SJCRH30 (cell line): ENCODE results near the gene ANK3. TPM values are rescaled to one million over a fixed set of nuclear protein-coding genes. Genes with fewer than 3 reads are reported as not detected.

Experiments
- DNase-seq, 2 experiments: peaks; one replicate each; pipeline ENCODE4 v3.0.0-alpha.2; 2015 to 2020
- H3K27ac ChIP-seq: fragments of 250-450 bp; sonication (Bioruptor Pico); 2 replicates; pipeline ENCODE4 v1.5.1; 2020; ENCODE audit warnings: mild to moderate bottlenecking, moderate library complexity
- H3K27me3 ChIP-seq: fragments of 250-450 bp; sonication (Bioruptor Pico); 2 replicates; pipeline ENCODE4 v1.5.1; 2020; ENCODE audit warnings: mild to moderate bottlenecking, moderate library complexity
- H3K36me3 ChIP-seq: fragments of 250-450 bp; sonication (Bioruptor Pico); 2 replicates; pipeline ENCODE4 v1.5.1; 2020; ENCODE audit warnings: mild to moderate bottlenecking, moderate library complexity
- H3K4me1 ChIP-seq: fragments of 250-450 bp; sonication (Bioruptor Pico); 2 replicates; pipeline ENCODE4 v1.5.1; 2020; ENCODE audit warnings: mild to moderate bottlenecking, moderate library complexity
- H3K4me3 ChIP-seq: fragments of 250-450 bp; sonication (Bioruptor Pico); 2 replicates; pipeline ENCODE4 v1.5.1; 2020; ENCODE audit warnings: mild to moderate bottlenecking, moderate library complexity
- H3K9me3 ChIP-seq: fragments of 250-450 bp; sonication (Bioruptor Pico); replicated peaks from 2 replicates; pipeline ENCODE4 v1.5.1; 2020; ENCODE audit warnings: mild to moderate bottlenecking, moderate library complexity
- total RNA-seq: library from RNA; depleted of rRNA; stranded (reverse); fragments of >200 nt; shearing (Covaris generic); gene quantifications from 2 replicates; pipeline ENCODE4 v1.2.3, GENCODE V29; 2014

Gene ANK3
- total RNA-seq, 1 experiment from 2014 or later = 2.5 TPM

GRCh38 chr10:60376221-60377041 lies 13.2 kb downstream of the ANK3 start:
- no peak overlapping the region for H3K27ac ChIP-seq
- DNase-seq = no peak
- no peaks in the 10 kb centered on the region for H3K9me3 ChIP-seq
- no peaks in the 10 kb centered on the region for H3K27me3 ChIP-seq
- H3K4me1 ChIP-seq = no peaks in the 10 kb centered on the region
- H3K36me3 ChIP-seq = no peaks in the 10 kb centered on the region
- no peak overlapping the region for H3K4me3 ChIP-seq

- Histone ChIP-seq H3K9me3 (no peaks in the 10 kb centered on the region), H3K36me3 (no peaks in the 10 kb centered on the region), H3K27me3 (no peaks in the 10 kb centered on the region), H3K4me1 (no peaks in the 10 kb centered on the region), H3K27ac (no peak overlapping the region), H3K4me3 (no peak overlapping the region)
- DNase-seq = no peak
Measured at GRCh38 chr10:60375293-60376004, 14.2 kb downstream of the ANK3 start.

- Histone ChIP-seq H3K9me3 (no peaks in the 10 kb centered on the region), H3K36me3 (no peaks in the 10 kb centered on the region), H3K27ac (no peak overlapping the region), H3K4me3 (no peak overlapping the region), H3K27me3 (no peaks in the 10 kb centered on the region), H3K4me1 (no peaks in the 10 kb centered on the region)
- no peak for DNase-seq
Measured at GRCh38 chr10:60374836-60375235, 14.8 kb downstream of the ANK3 start.

- no peak overlapping the region for H3K4me3 ChIP-seq
- no peak overlapping the region for H3K27ac ChIP-seq
- H3K9me3 ChIP-seq = no peaks in the 10 kb centered on the region
- DNase-seq = no peak
- H3K4me1 ChIP-seq = no peaks in the 10 kb centered on the region
- no peaks in the 10 kb centered on the region for H3K36me3 ChIP-seq
- H3K27me3 ChIP-seq = no peaks in the 10 kb centered on the region
Measured at GRCh38 chr10:60372436-60372835, 17.2 kb downstream of the ANK3 start.

GRCh38 chr10:60369547-60369930 lies 20.1 kb downstream of the ANK3 start:
- DNase-seq = no peak
- Histone ChIP-seq H3K9me3 (no peaks in the 10 kb centered on the region), H3K27ac (no peak overlapping the region), H3K27me3 (no peaks in the 10 kb centered on the region), H3K4me1 (no peaks in the 10 kb centered on the region), H3K36me3 (no peaks in the 10 kb centered on the region), H3K4me3 (no peak overlapping the region)

GRCh38 chr10:60368875-60369546 lies 20.7 kb downstream of the ANK3 start:
- Histone ChIP-seq H3K9me3 (no peaks in the 10 kb centered on the region), H3K27me3 (no peaks in the 10 kb centered on the region)

GRCh38 chr10:60367901-60368300 lies 21.8 kb downstream of the ANK3 start:
- no peak for DNase-seq
- no peaks in the 10 kb centered on the region for H3K9me3 ChIP-seq
- no peaks in the 10 kb centered on the region for H3K27me3 ChIP-seq
- H3K27ac ChIP-seq = no peak overlapping the region
- no peak overlapping the region for H3K4me3 ChIP-seq
- H3K36me3 ChIP-seq = no peaks in the 10 kb centered on the region
- no peaks in the 10 kb centered on the region for H3K4me1 ChIP-seq

More at GRCh38 chr10:60368875-60369546, 20.7 kb downstream of the ANK3 start:
- no peak overlapping the region for H3K4me3 ChIP-seq
- no peaks in the 10 kb centered on the region for H3K4me1 ChIP-seq
- no peak overlapping the region for H3K27ac ChIP-seq
- no peaks in the 10 kb centered on the region for H3K36me3 ChIP-seq
- no peak for DNase-seq

GRCh38 chr10:60367431-60367830 lies 22.2 kb downstream of the ANK3 start:
- Histone ChIP-seq H3K27me3 (no peaks in the 10 kb centered on the region), H3K4me3 (no peak overlapping the region), H3K27ac (no peak overlapping the region), H3K9me3 (no peaks in the 10 kb centered on the region), H3K36me3 (no peaks in the 10 kb centered on the region), H3K4me1 (no peaks in the 10 kb centered on the region)
- no peak for DNase-seq

GRCh38 chr10:60367024-60367423 lies 22.7 kb downstream of the ANK3 start:
- DNase-seq = no peak
- Histone ChIP-seq H3K4me3 (no peak overlapping the region), H3K27me3 (no peaks in the 10 kb centered on the region), H3K27ac (no peak overlapping the region), H3K9me3 (no peaks in the 10 kb centered on the region), H3K4me1 (no peaks in the 10 kb centered on the region), H3K36me3 (no peaks in the 10 kb centered on the region)

GRCh38 chr10:60363187-60363586 lies 26.5 kb downstream of the ANK3 start:
- Histone ChIP-seq H3K4me3 (no peak overlapping the region), H3K36me3 (no peaks in the 10 kb centered on the region), H3K27ac (no peak overlapping the region), H3K27me3 (no peaks in the 10 kb centered on the region), H3K9me3 (no peaks in the 10 kb centered on the region), H3K4me1 (no peaks in the 10 kb centered on the region)
- DNase-seq = no peak

- Histone ChIP-seq H3K27ac (no peak overlapping the region), H3K27me3 (no peaks in the 10 kb centered on the region), H3K4me3 (no peak overlapping the region), H3K9me3 (no peaks in the 10 kb centered on the region), H3K36me3 (no peaks in the 10 kb centered on the region), H3K4me1 (no peaks in the 10 kb centered on the region)
- DNase-seq = no peak
Measured at GRCh38 chr10:60362461-60362860, 27.2 kb downstream of the ANK3 start.

GRCh38 chr10:60359066-60359465 lies 30.6 kb downstream of the ANK3 start:
- no peak overlapping the region for H3K4me3 ChIP-seq
- H3K4me1 ChIP-seq = no peaks in the 10 kb centered on the region
- H3K36me3 ChIP-seq = no peaks in the 10 kb centered on the region
- no peaks in the 10 kb centered on the region for H3K9me3 ChIP-seq
- DNase-seq = peak in 1 of 2 experiments; percentile 16
- H3K27ac ChIP-seq = no peak overlapping the region
- H3K27me3 ChIP-seq = no peaks in the 10 kb centered on the region

GRCh38 chr10:60358282-60358681 lies 31.4 kb downstream of the ANK3 start:
- Histone ChIP-seq H3K4me3 (no peak overlapping the region), H3K27ac (no peak overlapping the region), H3K4me1 (no peaks in the 10 kb centered on the region), H3K27me3 (no peaks in the 10 kb centered on the region), H3K9me3 (no peaks in the 10 kb centered on the region), H3K36me3 (no peaks in the 10 kb centered on the region)
- DNase-seq = no peak

GRCh38 chr10:60353519-60354258 lies 36.0 kb downstream of the ANK3 start:
- DNase-seq = no peak
- no peak overlapping the region for H3K4me3 ChIP-seq

More at GRCh38 chr10:60353519-60354258, 36.0 kb downstream of the ANK3 start:
- no peaks in the 10 kb centered on the region for H3K27me3 ChIP-seq
- no peaks in the 10 kb centered on the region for H3K9me3 ChIP-seq
- no peak overlapping the region for H3K27ac ChIP-seq
- H3K4me1 ChIP-seq = peaks cover 9% of the 10 kb centered on the region; the same call in 1 of the 2 replicates
- no peaks in the 10 kb centered on the region for H3K36me3 ChIP-seq
